Stimulated activated CD4-positive, alpha-beta T cell treated with anti-CD3 and anti-CD28 coated beads, Interleukin-1b, Interleukin-23, amount 100 ng/mL, for 48 hours (primary cell): ENCODE results near the gene MMP11.

ENCODE experiments used
- DNase-seq: peaks from one replicate; pipeline ENCODE4 v3.0.0-alpha.2; 2020

Gene MMP11

DNA sequence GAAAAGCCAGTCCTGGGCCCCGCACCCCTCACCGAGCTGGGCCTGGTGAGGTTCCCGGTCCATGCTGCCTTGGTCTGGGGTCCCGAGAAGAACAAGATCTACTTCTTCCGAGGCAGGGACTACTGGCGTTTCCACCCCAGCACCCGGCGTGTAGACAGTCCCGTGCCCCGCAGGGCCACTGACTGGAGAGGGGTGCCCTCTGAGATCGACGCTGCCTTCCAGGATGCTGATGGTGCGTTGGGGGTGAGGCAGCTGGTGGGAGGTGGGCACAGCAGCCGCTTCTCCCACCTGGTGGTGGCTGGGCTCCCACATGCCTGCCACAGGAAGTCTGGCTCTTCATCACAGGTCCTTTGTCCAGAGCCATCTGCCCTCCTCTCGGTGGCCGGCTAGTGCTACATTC lies 9.6 kb downstream of the MMP11 start:
- DNase-seq, result no peak

DNA sequence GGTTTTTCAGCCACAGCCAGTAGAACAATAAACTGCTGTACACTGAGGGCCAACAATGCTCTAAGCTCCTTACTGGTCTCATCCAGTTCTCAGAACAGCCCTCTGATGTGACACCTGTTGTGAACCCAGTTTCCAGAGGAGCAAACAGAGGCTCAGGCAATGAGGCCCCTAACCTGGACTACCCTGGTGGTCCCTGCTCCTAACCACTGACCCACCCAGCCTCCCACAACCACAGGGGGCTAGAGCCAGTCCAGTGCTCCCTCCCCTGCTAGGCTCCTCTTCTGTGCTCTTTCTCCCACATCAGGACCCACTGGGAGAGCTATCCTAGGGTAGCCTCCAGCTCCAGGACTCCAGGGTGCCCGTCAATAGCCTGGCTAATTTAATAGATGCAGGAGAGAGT lies 10.1 kb downstream of the MMP11 start:
- no peak for DNase-seq

DNA sequence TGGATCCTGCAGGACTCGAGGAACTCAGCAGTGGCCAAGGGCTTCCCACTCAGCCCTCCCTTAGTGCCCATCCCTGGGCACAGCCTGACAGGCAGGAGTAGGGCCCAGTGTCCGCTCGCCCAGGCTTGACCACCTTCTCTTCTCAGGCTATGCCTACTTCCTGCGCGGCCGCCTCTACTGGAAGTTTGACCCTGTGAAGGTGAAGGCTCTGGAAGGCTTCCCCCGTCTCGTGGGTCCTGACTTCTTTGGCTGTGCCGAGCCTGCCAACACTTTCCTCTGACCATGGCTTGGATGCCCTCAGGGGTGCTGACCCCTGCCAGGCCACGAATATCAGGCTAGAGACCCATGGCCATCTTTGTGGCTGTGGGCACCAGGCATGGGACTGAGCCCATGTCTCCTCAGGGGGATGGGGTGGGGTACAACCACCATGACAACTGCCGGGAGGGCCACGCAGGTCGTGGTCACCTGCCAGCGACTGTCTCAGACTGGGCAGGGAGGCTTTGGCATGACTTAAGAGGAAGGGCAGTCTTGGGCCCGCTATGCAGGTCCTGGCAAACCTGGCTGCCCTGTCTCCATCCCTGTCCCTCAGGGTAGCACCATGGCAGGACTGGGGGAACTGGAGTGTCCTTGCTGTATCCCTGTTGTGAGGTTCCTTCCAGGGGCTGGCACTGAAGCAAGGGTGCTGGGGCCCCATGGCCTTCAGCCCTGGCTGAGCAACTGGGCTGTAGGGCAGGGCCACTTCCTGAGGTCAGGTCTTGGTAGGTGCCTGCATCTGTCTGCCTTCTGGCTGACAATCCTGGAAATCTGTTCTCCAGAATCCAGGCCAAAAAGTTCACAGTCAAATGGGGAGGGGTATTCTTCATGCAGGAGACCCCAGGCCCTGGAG lies 10.9 kb downstream of the MMP11 start:
- DNase-seq, result no peak

DNA sequence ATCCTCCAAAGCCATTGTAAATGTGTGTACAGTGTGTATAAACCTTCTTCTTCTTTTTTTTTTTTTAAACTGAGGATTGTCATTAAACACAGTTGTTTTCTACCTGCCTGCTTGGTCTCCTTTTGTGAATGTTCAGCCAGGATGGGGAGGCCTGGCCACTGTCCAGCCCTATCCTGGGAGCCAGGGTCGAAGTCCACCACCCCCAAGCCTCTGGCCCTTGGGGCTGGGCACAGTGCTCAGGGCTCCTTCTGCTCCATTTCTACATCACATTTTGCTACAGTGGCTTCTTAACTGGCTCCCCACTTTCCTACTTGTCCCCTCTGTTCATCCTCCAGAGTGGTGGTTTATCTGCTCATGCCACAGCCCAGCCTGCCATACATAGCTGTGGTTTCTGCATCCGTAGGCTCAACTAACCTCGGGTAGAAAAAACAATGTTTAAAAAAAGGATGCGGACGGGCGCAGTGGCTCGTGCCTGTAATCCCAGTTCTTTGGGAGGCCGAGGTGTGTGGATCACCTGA lies 11.6 kb downstream of the MMP11 start:
- DNase-seq, result no peak

DNA sequence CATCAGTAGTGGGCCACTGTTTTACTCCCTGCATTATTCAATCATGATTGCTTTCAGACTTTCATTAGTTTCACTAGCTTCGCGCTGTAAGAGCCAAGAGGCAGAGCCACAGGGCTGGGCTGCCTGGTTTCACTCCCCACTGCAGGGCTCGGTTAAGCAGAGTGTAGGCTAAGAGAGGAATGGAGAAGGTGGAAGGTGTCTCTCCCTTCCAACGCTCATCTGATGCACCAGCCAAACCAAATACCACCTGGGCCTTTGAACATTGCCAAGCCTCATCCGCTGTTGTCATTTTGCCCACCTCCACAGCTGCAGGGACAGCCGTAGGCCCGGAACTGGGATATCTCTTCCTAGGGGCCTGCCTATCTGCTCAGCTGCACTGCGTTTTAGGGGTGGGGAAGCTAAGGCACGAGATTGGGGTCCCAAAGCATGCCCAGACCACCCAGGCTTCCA lies 13.6 kb downstream of the MMP11 start:
- DNase-seq, result no peak

DNA sequence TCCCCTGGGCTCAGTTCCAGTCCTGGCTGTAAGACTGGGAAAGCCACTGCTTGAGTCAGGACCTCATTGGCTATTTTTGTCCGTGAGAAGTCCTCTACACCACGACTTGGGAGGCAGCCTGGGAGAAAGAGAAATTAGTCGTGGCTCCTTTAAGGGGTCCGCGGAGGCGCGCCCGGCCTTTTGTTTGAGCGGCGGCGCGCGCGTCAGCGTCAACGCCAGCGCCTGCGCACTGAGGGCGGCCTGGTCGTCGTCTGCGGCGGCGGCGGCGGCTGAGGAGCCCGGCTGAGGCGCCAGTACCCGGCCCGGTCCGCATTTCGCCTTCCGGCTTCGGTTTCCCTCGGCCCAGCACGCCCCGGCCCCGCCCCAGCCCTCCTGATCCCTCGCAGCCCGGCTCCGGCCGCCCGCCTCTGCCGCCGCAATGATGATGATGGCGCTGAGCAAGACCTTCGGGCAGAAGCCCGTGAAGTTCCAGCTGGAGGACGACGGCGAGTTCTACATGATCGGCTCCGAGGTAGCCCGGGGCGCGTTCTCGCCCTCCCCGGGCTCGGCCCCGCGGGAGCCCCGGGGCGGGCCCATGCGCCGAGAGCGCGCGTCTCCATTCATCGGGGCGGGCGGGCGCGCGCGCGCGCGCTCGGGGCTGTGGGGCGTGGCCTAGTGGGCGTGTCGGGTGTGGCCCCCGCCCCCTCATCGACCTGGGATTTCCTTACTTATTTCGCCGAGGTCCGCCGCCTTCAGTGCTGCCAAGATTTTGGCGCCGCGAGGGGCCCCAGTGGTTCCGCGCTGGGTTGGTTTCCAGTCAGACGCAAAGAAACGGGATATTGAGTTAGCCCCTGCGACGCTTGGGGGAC lies 14.3 kb downstream of the MMP11 start, which contains the start of gene SMARCB1:
Gene SMARCB1, plus strand, starts transcription at position 215 of the 848 bp plus-strand sequence. Its CDS starts 204 bp downstream, at position 419.
- DNase-seq, result peak; percentile 88

DNA sequence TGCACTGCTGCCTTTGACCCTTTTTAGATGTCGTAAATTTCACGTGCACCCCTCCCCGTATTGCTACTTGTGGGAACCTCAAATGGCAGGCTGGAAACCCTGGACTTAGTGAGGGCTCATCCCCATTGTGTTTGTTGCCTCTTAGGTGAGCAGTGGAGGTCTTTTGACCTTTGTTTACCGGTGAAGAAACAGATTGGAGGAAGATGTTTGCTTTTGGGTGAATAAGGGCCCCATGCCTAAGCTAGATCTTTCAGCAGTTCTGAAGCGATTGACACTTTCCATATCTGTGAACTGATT lies 14.9 kb downstream of the MMP11 start:
- no peak for DNase-seq

DNA sequence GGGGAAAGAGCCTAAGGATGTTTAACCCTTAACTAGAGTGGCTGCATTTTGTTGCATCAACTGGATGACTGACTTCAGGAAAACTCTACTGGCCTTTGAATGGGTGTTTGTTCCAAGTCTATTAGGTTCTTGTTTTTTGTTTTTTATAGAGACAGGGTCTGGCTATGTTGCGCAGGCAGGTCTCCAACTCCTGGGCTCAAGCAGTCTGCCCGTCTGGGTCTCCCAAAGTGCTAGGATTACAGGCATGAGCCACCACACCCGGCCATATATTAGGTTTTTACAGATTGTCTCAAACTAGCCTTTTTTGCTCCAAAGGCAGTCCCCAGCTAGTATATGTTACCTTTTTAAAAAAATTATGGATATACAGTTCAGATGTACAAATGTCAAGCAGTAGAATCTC lies 15.3 kb downstream of the MMP11 start:
- no peak for DNase-seq

DNA sequence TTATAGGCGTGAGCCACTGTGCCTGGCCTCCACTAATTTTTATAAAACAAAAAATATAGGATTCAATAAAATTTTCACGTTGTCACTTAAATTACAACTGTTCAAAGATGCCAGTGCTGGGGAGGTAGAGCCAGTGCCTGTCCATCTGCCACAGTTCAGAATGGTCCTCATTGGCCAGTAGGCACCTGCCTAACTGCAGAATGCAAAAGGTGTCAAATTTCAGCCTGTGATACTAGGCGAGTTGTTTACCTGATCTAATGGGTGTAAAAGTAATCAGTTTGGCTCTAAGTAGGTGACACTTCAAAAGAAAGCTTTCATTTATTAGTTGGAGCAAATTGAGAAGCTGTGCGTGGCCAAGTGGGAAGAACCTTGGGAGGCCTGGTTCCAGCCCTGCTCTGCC lies 16.5 kb downstream of the MMP11 start:
- DNase-seq, result no peak

DNA sequence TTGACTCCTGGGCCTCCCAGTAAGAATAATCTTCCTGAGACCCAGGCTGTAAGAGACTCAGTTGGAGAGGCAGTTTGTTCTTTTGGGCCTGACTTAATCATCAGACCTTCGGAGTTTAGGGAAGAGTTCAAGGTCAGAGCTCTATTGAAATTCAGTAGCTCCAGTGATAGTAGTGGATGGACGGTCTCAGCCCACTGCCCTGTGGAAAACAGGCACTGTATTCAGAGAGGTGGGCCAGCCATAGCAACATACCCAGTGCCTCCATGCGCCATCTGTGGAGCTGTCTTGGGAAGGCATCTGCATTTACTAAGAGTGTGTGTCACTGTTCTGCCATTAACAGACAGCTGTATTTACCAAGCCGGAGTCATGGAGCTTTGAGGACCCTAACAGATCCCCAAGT lies 17.0 kb downstream of the MMP11 start:
- DNase-seq, result no peak

DNA sequence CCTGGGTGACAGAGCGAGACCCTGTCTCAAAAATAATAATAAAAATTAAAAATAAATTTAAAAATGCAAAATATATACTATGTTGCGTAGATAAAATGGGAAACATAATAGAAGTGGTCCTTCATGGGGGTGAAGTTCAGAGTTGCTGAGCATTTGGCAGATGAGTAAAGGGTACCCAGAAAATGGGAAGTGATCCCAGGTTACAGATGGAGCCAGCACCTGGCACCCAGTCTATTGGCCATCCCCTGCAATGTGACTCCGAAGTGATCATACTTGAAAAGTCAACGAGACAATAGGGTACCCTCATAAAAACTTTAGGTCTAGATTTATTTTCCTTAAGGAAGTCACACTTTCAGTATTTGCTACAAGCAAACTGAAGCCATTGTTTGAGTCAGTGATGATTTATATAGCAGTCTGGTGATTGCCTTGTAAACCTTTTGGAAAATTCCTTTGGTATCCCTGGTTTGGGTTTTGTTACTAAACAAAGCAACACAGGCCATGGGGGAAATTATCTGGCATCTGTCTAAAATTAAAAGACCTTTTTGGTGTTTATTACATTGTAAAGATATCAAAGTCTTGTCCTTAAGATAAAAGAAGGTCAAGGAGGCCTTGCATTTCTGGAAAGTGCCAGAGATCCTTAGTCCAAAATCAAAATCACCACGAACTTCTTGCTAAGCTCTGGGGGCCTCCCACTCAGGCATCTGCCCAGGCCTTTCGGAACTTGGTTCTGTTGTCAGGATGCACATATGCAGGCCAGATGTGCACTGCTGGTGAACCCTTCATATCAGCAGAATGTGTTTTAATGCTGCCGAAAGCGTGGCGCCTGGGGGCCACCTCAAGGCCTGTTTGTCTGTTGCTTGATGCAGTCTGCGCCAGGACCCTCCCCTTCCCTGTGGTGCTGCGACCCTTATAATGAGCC lies 18.4 kb downstream of the MMP11 start:
- DNase-seq, result no peak

DNA sequence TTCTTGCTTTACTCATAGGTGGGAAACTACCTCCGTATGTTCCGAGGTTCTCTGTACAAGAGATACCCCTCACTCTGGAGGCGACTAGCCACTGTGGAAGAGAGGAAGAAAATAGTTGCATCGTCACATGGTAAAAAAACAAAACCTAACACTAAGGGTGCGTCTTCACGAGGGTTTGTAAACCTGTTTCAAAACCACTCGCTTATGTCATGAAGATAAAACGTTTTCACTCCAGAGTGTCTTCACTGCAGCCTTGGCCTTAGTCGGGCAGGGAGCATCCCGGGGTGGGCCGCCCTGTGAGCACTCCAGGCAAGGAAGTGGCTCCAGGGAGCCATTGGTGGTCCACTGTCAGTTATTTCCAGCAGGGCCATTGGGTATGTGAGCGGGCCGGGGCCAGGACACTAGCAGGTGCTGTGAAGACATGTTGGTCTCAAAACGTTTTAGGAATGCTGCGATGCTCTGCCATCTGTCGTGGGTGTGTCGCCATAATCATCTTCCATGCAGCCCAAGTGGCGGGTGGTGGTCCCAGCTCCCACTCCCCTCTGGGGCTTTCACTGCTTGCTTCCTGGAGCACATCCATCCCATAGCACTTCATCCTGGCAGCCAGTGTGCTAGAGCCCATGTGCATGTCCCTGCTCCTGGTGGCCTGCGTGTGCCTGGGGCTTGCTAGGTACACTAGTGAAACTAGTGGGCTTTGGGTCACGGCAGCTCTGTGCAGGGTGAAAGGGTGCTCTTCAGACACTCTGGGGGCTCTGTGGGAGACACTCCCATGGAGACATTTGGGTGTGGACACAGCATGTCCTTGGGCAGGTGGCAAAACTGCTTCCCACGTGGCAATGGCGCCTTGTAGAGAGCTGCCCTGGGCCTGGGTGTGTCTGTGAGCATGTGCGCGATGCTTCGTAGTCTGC lies 19.3 kb downstream of the MMP11 start:
- DNase-seq, result no peak

DNA sequence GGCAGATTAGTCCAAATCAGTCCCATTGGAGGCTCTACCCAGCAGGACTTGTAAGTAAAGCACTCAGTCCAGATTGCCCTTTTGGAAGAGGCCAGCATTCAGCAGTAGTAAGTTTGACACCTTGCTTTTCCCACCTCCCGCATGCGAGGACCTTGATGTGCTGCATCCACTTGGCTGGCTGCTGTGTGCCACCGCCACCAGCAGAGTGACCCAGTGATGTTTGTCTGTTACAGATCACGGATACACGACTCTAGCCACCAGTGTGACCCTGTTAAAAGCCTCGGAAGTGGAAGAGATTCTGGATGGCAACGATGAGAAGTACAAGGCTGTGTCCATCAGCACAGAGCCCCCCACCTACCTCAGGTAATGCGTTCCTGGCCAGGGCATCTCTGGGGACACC lies 20.7 kb downstream of the MMP11 start:
- DNase-seq, result no peak

DNA sequence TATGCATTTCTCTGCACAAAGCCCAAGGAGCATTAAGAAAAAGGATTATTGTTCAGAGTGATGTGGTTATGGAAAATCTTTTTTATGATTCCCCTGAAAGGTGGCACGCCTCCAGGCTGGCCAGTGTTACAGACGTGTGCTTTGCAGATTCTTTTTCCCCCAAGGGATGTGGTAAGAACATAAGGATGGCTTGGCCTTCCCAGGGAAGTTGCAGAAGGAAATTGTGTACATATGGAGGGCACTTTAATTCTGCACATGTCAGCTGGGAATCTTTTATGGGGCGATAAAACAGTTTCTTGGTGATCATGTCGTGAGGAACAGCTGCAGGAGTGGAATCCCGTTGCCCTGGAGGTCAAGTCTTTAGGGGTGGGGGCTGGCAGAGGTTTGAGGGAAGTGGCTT lies 23.8 kb downstream of the MMP11 start:
- no peak for DNase-seq

DNA sequence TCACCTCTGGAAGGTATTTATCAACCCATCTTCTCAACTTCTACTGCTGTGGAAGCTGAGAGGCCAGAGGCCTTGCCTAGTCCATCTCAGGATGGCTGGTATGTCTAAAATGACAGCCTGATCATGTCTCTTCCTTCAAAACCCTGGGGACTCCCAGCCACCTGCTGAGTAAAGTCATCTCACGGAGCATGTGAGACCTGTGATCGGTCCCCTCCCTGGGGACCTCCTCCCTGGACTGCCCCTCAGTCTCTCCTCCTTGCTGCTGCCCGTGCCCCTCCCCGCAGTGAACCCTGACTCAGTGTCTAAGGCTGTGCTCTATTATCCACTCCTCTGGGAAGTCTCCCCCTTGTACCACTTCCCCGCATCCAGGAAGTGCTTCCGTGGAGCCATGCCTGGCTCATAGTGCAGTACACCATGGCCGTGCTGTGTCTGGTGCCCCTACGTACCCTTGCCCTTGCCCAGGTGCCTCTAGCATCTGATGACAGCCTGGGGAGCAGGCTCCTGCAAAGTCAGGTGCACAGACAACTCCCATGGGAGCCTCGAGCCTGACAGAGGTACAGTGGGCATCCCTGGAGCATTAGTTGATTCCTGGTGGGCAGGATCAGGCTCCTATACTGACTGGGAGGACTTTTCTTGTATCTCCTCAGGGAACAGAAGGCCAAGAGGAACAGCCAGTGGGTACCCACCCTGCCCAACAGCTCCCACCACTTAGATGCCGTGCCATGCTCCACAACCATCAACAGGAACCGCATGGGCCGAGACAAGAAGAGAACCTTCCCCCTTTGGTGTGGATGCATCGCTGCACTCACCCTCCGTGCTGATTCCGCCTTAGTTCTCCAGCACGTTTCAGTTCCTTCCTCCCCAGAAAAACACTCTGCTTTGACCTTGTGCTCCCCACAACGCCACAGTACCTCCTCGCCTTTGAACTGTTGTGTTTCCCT lies 27.9 kb downstream of the MMP11 start:
- no peak for DNase-seq

DNA sequence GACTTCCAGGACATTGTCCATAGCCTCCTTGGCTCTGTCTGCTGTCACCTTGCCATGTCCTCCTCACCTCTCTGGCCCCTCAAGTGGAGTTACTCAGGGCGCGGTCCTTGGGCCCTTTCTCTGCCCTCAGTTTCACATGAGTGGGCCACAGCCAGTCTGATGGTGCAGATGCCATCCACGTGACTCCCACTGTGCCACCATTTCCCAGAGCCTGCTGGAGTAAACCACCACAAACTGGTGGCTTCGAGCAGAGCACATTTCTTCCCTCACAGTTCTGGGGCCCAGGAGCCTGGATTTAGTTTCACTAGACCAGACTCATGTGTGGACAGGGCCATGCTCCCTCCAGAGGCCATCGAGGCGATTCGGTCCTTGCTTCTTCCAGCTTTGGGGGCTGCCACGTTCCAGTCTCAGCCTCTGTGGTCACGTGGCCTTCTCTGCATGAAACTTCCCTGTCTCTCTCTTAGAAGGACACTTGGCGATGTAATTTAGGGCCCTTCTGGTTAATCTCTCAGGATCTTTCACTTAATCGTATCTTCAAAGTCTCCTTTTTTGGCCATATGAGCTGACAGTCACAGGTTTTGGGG lies 28.7 kb downstream of the MMP11 start:
- DNase-seq, result no peak

DNA sequence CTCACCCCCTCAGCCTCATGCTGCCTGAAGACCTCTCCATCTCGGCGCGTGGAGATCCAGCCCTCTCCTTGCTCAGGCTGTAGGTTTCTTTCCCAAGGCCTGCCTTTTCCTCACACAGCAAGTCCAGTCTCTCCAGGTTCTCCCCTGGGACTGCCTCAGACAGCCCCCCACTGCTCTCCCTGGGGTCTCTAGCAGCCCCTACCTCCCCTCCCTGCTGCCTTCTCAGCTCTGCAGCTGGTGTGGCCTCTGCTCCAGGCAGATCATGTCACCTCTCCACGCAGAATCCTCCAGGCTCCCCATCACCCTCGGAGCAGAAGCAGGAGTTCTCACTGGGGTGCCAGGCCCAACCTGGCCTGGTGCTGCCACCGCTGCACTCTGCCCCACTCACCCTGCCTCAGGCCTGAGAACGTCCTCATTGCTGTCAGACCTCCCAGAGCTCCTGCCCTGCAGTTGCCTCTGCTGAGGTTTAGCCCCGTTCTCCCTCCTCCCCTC lies 29.3 kb downstream of the MMP11 start:
- no peak for DNase-seq

DNA sequence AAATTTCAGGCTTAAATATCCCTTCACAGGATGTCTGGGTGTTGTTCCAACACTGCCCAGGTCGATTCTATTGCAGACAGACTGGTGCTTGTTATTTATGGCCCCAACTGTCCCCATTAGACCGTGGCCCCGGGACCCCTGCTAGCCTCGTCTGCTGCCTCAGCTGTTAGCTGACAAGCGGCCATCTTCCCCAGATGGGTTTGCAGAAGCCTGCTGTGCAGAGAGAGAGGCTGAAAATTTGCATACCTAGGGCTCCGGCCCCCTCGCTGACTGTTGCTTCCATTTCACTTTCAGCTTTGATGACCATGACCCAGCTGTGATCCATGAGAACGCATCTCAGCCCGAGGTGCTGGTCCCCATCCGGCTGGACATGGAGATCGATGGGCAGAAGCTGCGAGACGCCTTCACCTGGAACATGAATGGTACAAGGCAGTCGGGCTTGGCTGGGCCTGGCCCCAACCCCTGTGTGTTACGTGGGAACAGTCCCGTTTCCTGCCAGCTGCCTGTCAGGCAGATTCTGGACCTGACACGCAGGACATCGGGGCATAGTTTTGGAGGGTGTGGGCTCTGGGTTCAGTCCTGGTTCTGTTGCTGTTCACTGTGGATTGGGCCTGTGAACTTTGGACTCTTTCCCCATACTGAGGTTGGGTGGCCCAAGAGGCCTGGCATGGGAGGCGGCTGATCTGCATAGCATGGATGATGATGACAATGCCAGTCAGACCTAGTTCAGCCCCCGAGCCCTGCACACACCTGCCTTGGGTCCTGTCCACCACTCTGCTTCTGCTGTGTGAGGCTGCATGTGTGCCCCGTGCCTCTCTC lies 30.6 kb downstream of the MMP11 start:
- no peak for DNase-seq

DNA sequence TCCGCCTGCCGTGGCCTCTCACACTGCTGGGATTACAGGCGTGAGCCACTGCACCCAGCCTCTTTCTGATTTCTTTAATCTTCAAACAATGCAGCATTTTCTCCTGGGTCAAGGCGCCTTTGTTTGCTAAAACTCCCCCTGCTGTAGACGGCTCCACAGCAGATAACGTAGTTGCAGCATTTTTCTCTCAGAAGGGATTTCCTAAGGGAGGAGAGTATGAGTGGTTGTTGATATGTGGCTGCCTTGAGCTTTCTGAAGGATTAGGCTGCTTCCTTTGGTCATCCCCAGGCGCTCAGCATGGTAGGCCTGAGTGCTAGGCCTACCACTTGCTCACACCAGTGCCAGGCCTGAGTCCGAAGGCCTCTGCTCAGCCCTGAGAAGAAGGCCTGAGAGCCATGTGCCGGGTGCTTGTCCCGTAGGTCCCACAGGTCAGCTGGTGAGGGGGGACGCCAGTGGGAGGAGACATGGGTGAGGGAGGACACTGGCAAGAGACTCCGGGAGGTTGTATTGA lies 32.2 kb downstream of the MMP11 start:
- DNase-seq, result no peak
